LNCAP (cell line): Measurements from ENCODE around the gene AOPEP.

Experiments used
- CTCF ChIP-seq: fragments of 450-650 bp; IDR thresholded peaks from 2 replicates; pipeline ENCODE4 v1.5.1; 2017; ENCODE audit warnings: mild to moderate bottlenecking

The AOPEP gene

GRCh38 chr9:95082401-95083084 is 356.0 kb downstream of the AOPEP start:
- TF ChIP-seq CTCF = no peak

GRCh38 chr9:95083086-95083768 is 356.7 kb downstream of the AOPEP start:
- no peak for TF ChIP-seq CTCF

GRCh38 chr9:95084254-95084934 is 357.9 kb downstream of the AOPEP start:
- TF ChIP-seq CTCF = no peak

GRCh38 chr9:95085036-95085770 is 358.7 kb downstream of the AOPEP start:
- no peak for TF ChIP-seq CTCF

- no peak for TF ChIP-seq CTCF
Measured at GRCh38 chr9:95085861-95086563, 359.5 kb downstream of the AOPEP start.

- no peak for TF ChIP-seq CTCF
Measured at GRCh38 chr9:95086564-95086955, 360.1 kb downstream of the AOPEP start.
